Activated CD8-positive, alpha-beta T cell treated with anti-CD3 and anti-CD28 coated beads for 36 hours (primary cell): ENCODE data around the gene OR10J1. TPM values are rescaled to one million over a fixed set of nuclear protein-coding genes. Genes with fewer than 3 reads are reported as not detected.

Experiments used
- ATAC-seq: fragments of 200-7000 bp; cut with Tn5 transposase; one replicate; pipeline ENCODE4 v1.10.0; 2021; ENCODE audit warnings: mild to moderate bottlenecking, moderate library complexity
- CTCF ChIA-PET: fragments of 350-600 bp; sonication (Branson Sonifier 250); formaldehyde crosslinking; loops from one replicate; lab custom pipeline; 2021; ENCODE audit warnings: antibody characterized with exemption; lab: Charles Lee
- POLR2A ChIA-PET: fragments of 350-600 bp; sonication (Branson Sonifier 250); formaldehyde crosslinking; loops from one replicate; lab custom pipeline; 2021; ENCODE audit warnings: antibody characterized with exemption; lab: Charles Lee
- DNase-seq: peaks from one replicate; pipeline ENCODE4 v3.0.0-alpha.2; 2020
- H3K27ac Mint-ChIP-seq: one replicate; pipeline ENCODE4 v1.8.0; 2021; ENCODE audit warnings: mild to moderate bottlenecking, mixed read lengths
- H3K27me3 Mint-ChIP-seq: one replicate; pipeline ENCODE4 v1.8.0; 2021; ENCODE audit warnings: mixed read lengths
- H3K36me3 Mint-ChIP-seq: one replicate; pipeline ENCODE4 v1.8.0; 2021; ENCODE audit warnings: low read depth, mixed read lengths
- H3K4me1 Mint-ChIP-seq: one replicate; pipeline ENCODE4 v1.8.0; 2021; ENCODE audit warnings: low read depth, mixed read lengths
- H3K4me3 Mint-ChIP-seq: one replicate; pipeline ENCODE4 v1.8.0; 2021; ENCODE audit warnings: mild to moderate bottlenecking, moderate library complexity, mixed read lengths
- H3K9me3 Mint-ChIP-seq: one replicate; pipeline ENCODE4 v1.8.0; 2021; ENCODE audit warnings: mixed read lengths
- intact Hi-C: fragments of 100-400 bp; cut with micrococcal nuclease; formaldehyde crosslinking; loops from one replicate; pipeline ENCODE4 v1.10.0; 2022
- total RNA-seq, 2 experiments: library from RNA; stranded (reverse); gene quantifications; one replicate each; pipeline ENCODE4 v1.2.3, GENCODE V29; 2021
- TF ChIP-seq, protein P1 (sequence below): fragments of 200-600 bp; IDR thresholded peaks from one replicate; pipeline ENCODE4 v1.8.0; 2022; ENCODE audit warnings: antibody characterized with exemption, mild to moderate bottlenecking

Gene OR10J1
- total RNA-seq, 2 experiments from 2014 or later: not detected

DNA sequence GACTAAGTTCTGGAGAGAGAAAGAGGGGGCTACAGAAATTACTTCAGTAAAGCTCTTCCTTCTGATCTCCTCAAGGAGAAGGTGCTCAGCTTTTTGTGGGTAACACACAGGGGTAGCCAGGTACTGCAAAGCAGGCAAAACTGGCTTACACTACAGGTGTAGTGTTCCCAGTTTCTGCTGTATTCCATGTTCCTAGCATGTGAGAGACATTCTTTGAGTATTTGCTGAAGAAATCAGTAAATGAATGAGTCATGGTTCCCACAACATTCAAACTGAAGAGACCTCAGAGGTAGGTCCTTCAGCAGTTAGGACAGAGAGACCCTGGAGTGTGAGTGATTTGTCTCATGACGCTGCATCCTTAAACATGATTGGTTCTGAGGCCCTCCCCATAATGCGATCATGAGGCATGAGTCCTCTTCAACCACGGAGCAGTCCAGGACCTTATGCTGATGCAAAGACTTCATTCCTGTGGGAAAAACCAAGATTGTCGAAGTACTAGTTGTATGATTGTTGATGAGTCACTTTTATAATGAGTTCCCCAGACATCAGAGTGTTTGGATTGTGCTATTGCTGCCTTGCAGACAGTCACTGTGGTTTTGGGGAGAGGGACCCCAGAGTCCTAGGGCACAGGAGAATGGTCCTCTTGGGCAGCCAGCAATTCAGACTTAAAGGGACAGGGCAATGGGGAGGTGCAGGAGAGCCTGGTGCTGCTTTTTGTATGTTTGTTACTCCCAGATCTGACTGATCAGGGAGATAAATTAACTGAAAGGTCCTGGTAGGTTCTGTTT lies 10.3 kb upstream of the OR10J1 start:
- POLR2A ChIA-PET: no interaction called here
- H3K36me3 Mint-ChIP-seq: no peaks in the 10 kb centered on the region
- no peak overlapping the region for H3K4me3 Mint-ChIP-seq
- CTCF ChIA-PET: no interaction called here
- H3K27ac Mint-ChIP-seq: no peak overlapping the region
- ATAC-seq (no peak), DNase-seq (no peak)
- TF ChIP-seq, protein P1, sequence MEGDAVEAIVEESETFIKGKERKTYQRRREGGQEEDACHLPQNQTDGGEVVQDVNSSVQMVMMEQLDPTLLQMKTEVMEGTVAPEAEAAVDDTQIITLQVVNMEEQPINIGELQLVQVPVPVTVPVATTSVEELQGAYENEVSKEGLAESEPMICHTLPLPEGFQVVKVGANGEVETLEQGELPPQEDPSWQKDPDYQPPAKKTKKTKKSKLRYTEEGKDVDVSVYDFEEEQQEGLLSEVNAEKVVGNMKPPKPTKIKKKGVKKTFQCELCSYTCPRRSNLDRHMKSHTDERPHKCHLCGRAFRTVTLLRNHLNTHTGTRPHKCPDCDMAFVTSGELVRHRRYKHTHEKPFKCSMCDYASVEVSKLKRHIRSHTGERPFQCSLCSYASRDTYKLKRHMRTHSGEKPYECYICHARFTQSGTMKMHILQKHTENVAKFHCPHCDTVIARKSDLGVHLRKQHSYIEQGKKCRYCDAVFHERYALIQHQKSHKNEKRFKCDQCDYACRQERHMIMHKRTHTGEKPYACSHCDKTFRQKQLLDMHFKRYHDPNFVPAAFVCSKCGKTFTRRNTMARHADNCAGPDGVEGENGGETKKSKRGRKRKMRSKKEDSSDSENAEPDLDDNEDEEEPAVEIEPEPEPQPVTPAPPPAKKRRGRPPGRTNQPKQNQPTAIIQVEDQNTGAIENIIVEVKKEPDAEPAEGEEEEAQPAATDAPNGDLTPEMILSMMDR: no peak
- H3K9me3 Mint-ChIP-seq: no peaks in the 10 kb centered on the region
- intact Hi-C loops: no loop called here
- peaks cover 2% of the 10 kb centered on the region for H3K27me3 Mint-ChIP-seq
- no peaks in the 10 kb centered on the region for H3K4me1 Mint-ChIP-seq

DNA sequence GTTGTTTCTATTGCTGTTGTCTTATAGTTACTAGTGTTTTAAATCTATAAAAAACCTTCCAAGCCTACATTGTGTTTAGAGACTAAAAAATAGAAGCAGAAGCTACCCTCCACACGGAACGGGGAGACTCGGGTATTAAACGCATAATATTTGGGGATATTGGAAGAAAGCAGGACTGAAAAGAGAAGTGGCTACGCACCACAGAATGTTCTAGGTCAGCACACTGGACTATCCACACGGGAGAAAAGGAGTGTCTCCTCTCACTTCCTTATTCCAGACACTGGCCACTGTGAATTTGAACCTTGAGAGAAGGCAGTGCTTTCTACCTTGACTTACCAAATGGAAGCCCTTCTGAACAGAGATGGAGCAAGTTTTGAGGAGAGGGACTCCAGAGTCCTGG lies 8.5 kb upstream of the OR10J1 start:
- Mint-ChIP-seq H3K36me3 (no peaks in the 10 kb centered on the region), H3K27ac (no peak overlapping the region), H3K4me1 (no peaks in the 10 kb centered on the region), H3K27me3 (peaks cover 3% of the 10 kb centered on the region), H3K9me3 (no peaks in the 10 kb centered on the region), H3K4me3 (no peak overlapping the region)
- intact Hi-C loops: no loop called here
- no peak for ATAC-seq
- POLR2A ChIA-PET: no interaction called here
- DNase-seq: no peak
- CTCF ChIA-PET: no interaction called here
- TF ChIP-seq, protein P1: no peak

DNA sequence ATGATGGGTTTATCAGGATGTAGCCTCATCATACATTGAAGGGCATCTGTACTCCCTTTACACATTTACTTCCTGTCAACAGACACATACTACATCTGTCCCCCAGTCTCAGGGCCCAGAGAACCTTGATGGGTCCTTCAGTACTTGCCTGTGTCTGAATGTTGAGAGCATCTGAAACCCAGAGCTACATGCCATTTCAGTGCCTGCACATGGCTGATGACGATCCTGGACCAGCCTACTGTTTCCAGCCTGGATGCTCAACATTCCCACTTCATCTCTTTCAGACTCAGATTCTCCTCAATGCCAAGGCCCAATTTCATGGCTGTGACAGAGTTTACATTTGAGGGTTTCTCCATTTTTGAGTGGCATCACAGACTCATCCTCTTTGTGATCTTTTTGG lies 7.6 kb upstream of the OR10J1 start, which contains the start of gene OR10J4:
Gene OR10J4 (plus strand): TSS at position 301 of the 400 bp plus-strand sequence.
- ATAC-seq: no peak

DNA sequence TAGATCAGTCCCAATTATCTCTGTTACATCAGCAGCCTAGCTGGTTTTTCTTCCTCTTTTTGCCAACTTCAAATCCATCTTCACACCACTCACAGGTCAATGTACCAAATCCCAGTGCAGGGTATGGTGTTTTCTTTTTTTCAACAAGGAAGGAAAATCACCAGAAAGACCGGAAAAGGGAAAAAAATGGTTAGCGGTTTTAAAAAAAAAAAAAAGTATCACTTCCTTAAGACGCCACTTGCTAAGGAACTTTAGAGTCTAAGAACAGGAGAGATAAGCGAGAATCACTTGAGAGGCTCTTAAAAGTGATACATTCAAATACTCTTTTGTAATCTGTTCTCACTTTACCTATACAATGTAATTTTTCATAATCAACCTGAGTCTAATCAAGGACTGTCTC lies 3.1 kb upstream of the OR10J1 start:
- Mint-ChIP-seq H3K36me3 (no peaks in the 10 kb centered on the region), H3K9me3 (no peaks in the 10 kb centered on the region), H3K4me1 (no peaks in the 10 kb centered on the region), H3K27me3 (peaks cover 15% of the 10 kb centered on the region), H3K4me3 (no peak overlapping the region), H3K27ac (no peak overlapping the region)
- CTCF ChIA-PET: no interaction called here
- intact Hi-C loops: no loop called here
- no peak for DNase-seq
- no peak for ATAC-seq
- TF ChIP-seq, protein P1: no peak
- POLR2A ChIA-PET: no interaction called here

More for the DNA sequence above, 7.6 kb upstream of the OR10J1 start, which contains the start of gene OR10J4:
- Mint-ChIP-seq H3K4me1 (no peaks in the 10 kb centered on the region), H3K9me3 (no peaks in the 10 kb centered on the region), H3K27me3 (peaks cover 3% of the 10 kb centered on the region), H3K4me3 (no peak within 1 kb of the TSS), H3K27ac (no peak within 1 kb of the TSS), H3K36me3 (no peaks in the 10 kb centered on the region)
- POLR2A ChIA-PET: no interaction called here
- CTCF ChIA-PET: no interaction called here
- intact Hi-C loops: no loop called here
- DNase-seq: no peak
- TF ChIP-seq, protein P1: no peak

DNA sequence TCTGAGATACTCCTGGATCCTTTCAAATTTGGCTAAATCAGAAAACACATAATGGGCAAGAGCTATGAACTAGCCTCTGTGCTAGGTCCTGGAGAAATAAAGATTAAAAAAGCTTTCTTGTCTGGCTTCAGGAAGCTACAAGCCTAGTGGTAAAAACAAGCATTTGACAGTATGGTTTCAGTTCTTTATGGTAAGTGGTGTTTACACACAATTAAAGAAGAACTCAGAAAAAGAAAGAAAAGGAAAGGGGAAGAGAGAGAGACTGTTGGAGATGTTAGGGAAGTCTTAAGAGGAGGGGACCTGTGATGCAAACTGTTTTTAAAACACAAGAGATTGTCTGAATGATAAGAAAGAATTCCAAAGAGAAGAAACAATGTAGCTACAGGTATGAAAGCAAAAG lies 1.8 kb downstream of the OR10J1 start:
- CTCF ChIA-PET: interaction anchor here (1.4 kb wide), 1 partner anchor 227 kb away, joined by 3 read pairs; no protein-coding TSS in a partner anchor
- POLR2A ChIA-PET: no interaction called here
- ATAC-seq (no peak), DNase-seq (no peak)
- Mint-ChIP-seq H3K4me3 (no peak overlapping the region), H3K4me1 (no peaks in the 10 kb centered on the region), H3K9me3 (no peaks in the 10 kb centered on the region), H3K36me3 (no peaks in the 10 kb centered on the region), H3K27ac (no peak overlapping the region), H3K27me3 (peaks cover 24% of the 10 kb centered on the region)
- TF ChIP-seq, protein P1: no peak
- intact Hi-C loops: no loop called here
